ENCODE measurements around the gene F10. TPM values are rescaled to one million over a fixed set of nuclear protein-coding genes. Genes with fewer than 3 reads are reported as not detected.

The F10 gene
- total RNA-seq, 4 donors from 2014 or later, result 0.61 to 21.6 (median 4.5) TPM

- no peaks in the 10 kb centered on the region for H3K4me1 ChIP-seq
- intact Hi-C loops (cut with DNase I), result no loop called here
- H3K27me3 ChIP-seq, result no peaks in the 10 kb centered on the region
- no peak for TF ChIP-seq POLR2A (IDR thresholded peaks at IDR 0.05)
- TF ChIP-seq CTCF (IDR thresholded peaks at IDR 0.05), result no peak
- DNase-seq, result no peak
- H3K4me3 ChIP-seq, result no peak overlapping the region
- peaks cover 8 to 99% (median 42%) of the 10 kb centered on the region in 3 donors for H3K36me3 ChIP-seq
- 70 to 72% methylated on average over 21 to 25 of the region's 25 CpGs for WGBS, 2 donors
- H3K9me3 ChIP-seq, result no peaks in the 10 kb centered on the region
- peak overlapping the region in 2 of 4 donors; percentile 33 to 38 for H3K27ac ChIP-seq
Measured at GRCh38 chr13:113178070-113178895, 55.7 kb downstream of the F10 start.

- Histone ChIP-seq H3K36me3 (peaks cover 8 to 99% (median 48%) of the 10 kb centered on the region in 3 donors), H3K27ac (peak overlapping the region in 1 of 4 donors; percentile 33), H3K9me3 (no peaks in the 10 kb centered on the region), H3K4me3 (no peak overlapping the region), H3K27me3 (no peaks in the 10 kb centered on the region), H3K4me1 (no peaks in the 10 kb centered on the region)
- DNase-seq, result no peak
- WGBS, 2 donors, result 54 to 77% methylated on average over 3 of the region's 3 CpGs
- intact Hi-C loops (cut with DNase I), result no loop called here
- TF ChIP-seq POLR2A (IDR thresholded peaks at IDR 0.05) (no peak), CTCF (IDR thresholded peaks at IDR 0.05) (no peak)
Measured at GRCh38 chr13:113178896-113179167, 56.2 kb downstream of the F10 start.

GRCh38 chr13:113179374-113180230, 57.0 kb downstream of the F10 start:
- Histone ChIP-seq H3K4me1 (no peaks in the 10 kb centered on the region), H3K27me3 (no peaks in the 10 kb centered on the region), H3K4me3 (no peak overlapping the region), H3K9me3 (no peaks in the 10 kb centered on the region), H3K27ac (no peak overlapping the region), H3K36me3 (peaks cover 8 to 100% (median 50%) of the 10 kb centered on the region in 3 donors)
- WGBS, 2 donors, result 91 to 92% methylated on average over 16 to 23 of the region's 28 CpGs
- intact Hi-C loops (cut with DNase I), result no loop called here
- no peak for TF ChIP-seq CTCF (IDR thresholded peaks at IDR 0.05)
- TF ChIP-seq POLR2A (IDR thresholded peaks at IDR 0.05), result no peak
- DNase-seq, result no peak

GRCh38 chr13:113182046-113182445, 59.4 kb downstream of the F10 start:
- H3K27ac ChIP-seq, result no peak overlapping the region
- no peak for TF ChIP-seq POLR2A (IDR thresholded peaks at IDR 0.05)
- no peak for TF ChIP-seq CTCF (IDR thresholded peaks at IDR 0.05)
- intact Hi-C loops (cut with DNase I), result no loop called here
- H3K4me1 ChIP-seq, result peaks cover 0 to 7% (median 0%) of the 10 kb centered on the region in 3 donors
- H3K9me3 ChIP-seq, result no peaks in the 10 kb centered on the region
- H3K36me3 ChIP-seq, result peaks cover 8 to 87% (median 42%) of the 10 kb centered on the region in 3 donors
- H3K27me3 ChIP-seq, result no peaks in the 10 kb centered on the region
- no peak for DNase-seq
- H3K4me3 ChIP-seq, result no peak overlapping the region
- WGBS, 2 donors, result 81 to 83% methylated on average over 4 of the region's 4 CpGs
